HT-29 (cell line): ENCODE data around the gene SLC25A46. TPM values are rescaled to one million over a fixed set of nuclear protein-coding genes. Genes with fewer than 3 reads are reported as not detected.
A peak's percentile ranks its signal among the peaks of the same experiment; 100 is the strongest.
"Not testable (repeated sequence)": the region's sequence is repeated elsewhere in the genome, so short reads cannot be mapped to it uniquely, and the experiment has no call there.

Experiments
- DNase-seq: peaks from one replicate; pipeline ENCODE4 v3.0.0-alpha.2; 2015; ENCODE audit warnings: low spot score
- total RNA-seq: library from RNA; depleted of rRNA; stranded (reverse); fragments of >200 nt; shearing (Covaris generic); gene quantifications from 2 replicates; pipeline ENCODE4 v1.2.3, GENCODE V29; 2014; rRNA removed

SLC25A46 gene
- total RNA-seq, 1 experiment from 2014 or later = 25.8 TPM

DNA sequence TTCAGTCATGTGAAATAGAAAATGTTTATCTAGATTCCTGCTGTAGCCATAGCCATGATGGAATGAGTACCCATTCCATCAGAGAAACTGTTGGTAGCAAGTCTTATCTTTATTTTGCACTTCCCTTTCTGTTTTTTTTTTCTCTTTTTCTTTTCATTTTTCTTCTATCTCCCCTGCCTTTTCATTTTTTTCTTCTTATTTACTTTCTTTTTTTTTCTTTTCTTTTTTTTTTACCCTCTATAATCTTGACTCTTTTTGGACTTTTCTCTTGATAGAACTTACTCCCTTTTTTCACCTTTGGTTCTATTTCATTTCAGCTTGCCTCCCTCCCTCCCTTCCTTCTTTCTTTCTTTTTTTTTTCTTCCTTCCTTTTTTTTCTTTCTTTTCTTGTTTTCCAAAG, 15.4 kb downstream of the SLC25A46 start:
- no peak for DNase-seq

DNA sequence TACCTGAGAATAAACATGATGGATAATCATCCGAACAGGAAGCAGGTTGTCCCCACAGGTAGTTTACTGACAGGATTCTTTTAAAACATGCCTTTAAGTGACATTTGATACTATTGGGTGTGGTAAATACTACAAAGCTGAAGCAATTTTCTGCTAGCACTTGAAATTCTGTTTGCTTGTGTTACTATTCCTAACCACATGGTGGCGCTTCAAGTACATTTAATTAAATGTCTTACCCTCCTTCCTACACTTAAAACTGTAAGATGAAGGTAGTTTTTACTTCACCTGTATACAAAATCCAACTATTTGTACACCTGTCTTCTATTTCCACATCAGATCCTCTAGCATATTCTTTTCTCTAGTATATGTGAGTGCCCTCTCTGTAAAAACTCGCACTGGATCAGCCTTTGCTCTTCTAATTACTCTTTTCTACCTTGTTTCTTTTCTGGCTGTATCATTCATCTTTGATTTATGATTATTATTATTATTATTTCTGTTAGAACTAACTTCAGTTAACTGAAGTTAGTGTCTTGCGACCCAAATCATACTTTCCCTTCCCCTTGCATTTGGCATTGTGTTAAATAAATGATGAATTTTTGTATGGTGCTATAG, 18.4 kb downstream of the SLC25A46 start:
- DNase-seq = peak; percentile 79

DNA sequence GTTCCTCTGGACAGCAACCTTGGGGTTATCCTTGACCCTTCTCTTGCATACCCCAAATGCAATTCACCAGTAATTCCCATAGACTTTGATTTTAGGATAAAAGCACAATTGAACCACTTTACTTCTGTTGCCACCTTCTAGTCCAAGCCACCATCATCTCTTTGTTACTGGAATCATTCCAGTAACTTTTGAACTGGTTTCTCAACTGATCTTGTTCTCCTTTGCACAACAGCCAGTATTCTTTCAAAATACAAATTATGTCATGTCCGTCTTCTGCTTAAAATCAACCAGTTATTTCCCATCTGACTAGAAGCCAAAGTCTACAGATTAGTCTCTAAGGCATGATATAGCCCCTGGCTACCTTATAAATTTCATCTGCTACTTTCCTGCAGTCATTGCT, 21.4 kb downstream of the SLC25A46 start:
- DNase-seq = no peak

- no peak for DNase-seq
Observed at GRCh38 chr5:110768138-110768860, 29.5 kb downstream of the SLC25A46 start.

- DNase-seq = no peak
Observed at GRCh38 chr5:110769000-110769681, 30.3 kb downstream of the SLC25A46 start.

GRCh38 chr5:110770286-110770685, 31.5 kb downstream of the SLC25A46 start:
- no peak for DNase-seq

GRCh38 chr5:110784901-110785300, 46.1 kb downstream of the SLC25A46 start:
- DNase-seq = no peak

DNA sequence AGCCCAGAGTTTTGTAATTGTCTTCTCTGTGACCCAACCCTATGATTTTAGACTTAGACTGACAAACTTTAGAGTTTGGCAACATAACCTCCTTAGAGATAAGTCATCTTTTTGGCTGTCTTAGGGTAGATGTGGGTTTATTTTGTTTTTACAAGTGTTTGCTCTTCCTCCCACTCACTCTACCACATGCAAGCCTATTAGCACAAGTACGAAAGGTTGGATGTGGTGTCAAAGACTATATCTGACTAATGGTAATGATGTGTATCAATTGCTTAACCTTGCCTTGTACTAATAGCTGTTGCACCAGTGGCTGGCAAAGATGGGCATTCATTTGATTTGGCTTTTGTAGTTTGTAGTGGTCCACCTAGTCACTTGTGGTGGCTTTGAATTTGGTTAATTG, 46.5 kb downstream of the SLC25A46 start:
- no peak for DNase-seq

DNA sequence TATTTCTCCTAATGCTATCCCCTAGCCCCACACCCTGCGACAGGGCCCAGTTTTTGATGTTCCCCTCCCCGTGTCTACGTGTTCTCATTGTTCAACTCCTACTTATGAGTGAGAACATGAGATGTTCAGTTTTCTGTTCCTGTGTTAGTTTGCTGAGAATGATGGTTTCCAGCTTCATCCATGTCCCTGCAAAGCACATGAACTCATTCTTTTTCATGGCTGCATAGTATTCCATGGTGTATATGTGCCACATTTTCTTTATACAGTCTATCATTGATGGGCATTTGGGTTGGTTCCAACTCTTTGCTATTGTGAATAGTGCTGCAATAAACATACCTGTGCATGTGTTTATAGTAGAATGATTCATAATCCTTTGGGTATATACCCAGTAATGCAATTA, 49.2 kb downstream of the SLC25A46 start:
- not testable (repeated sequence) for DNase-seq

DNA sequence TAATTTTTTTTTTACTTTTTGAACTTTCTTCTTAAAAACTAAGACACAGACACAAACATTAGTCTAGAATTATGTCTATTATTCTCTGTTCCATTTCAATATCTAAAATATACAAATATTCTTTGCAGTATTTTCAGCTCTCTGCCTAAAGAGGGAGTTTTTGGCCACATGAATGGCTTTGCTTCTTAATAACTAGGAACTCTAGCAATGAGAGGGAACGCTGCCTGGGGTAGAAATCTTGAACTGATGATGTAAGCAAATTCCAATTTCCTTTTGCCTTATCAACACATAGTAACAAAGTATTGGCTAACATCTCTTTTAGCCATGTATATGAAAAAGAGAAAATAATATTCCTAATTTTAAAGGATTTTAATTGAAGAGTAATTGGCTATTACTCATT, 51.9 kb downstream of the SLC25A46 start:
- DNase-seq = peak; percentile 34

DNA sequence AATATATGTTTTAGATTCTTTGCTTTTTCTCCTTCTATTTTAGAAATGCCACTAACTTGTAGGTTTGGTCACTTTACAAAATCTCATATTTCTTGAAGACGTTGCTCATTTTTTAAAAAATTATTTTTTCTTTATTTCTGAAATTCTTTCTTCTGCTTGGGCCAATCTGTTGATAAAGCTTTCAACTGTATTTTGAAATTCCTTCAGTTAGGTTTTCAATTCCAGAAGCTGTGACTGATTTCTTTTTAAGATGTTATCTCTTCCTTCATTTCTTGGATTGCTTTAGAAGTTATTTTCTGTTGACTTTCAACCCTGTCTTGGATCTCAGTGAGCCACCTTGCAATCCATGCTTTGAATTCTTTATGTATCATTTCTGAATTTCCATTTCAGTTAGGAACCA, 64.2 kb downstream of the SLC25A46 start:
- DNase-seq = no peak

DNA sequence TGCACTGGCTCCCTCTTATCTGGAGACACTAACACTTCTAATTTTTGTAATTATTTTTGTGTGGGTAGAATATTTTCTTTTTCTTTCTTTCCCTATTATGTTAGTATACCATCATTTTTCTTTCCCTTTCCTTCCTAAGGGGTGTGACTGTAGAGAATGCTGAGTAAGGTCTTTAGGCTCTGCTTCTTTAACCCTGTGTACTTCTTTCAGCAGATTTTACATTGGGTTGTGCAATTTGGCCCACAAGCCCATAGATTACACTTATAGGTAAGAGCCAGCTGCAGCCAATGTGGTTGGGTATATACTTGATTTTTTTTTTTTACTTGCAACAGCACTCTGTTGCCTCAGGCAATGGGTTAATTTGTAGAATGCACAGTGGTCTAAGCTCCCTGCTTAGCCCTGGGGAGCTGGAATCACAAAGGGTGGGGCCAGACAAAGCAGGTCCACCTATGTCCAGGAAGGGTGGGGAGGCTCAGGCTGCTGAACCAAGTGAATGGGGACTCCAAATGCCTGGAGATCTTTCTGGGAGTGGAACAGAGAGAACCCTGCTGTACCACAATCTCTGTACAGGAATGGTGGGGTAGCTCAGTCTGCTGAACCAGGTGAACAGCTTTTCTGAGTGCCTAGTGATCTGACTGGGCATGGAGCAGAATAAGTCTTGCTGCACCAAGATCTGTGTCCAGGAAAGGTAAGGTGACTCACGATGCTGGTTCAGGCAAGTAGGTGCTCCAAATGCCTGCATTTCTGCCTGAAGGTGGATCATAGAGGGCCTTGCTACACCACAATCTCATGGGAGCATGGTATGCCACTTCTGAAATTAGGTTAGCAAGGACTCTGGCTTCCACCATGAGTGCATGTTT, 64.9 kb downstream of the SLC25A46 start:
- DNase-seq = no peak

DNA sequence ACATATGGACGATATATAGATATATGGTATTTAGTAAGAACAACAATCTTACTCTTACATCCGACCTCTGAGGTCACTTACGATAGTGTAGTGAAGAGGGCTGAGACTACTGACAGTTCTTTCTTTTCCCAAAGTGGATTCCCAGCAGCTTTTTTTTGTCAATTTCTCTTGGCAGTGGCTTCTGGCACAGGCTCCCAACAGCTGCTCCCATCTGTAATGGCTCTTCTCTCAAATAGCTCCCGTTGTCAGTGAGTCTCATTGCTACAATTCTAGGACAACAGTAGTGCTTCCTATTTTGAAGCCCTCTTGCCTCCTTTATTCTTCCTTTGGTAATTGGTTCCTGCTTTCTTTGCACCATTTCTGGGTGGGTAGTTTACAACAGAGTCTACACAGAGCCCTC, 68.4 kb downstream of the SLC25A46 start:
- DNase-seq = no peak

GRCh38 chr5:110809006-110809405, 70.2 kb downstream of the SLC25A46 start:
- no peak for DNase-seq

Other genes with a start within 250 kb of the SLC25A46 start
- gene TMEM232, start 12.3 kb upstream of the SLC25A46 start, total RNA-seq = 0.10 and 0.94 TPM in 2 replicates